Fibroblast of mammary gland (primary cell): ENCODE results near the gene KLF3.

ENCODE experiments used
- DNase-seq: peaks from one replicate; pipeline ENCODE4 v3.0.0-alpha.2; 2010; ENCODE audit warnings: low read depth
- H3K4me3 ChIP-seq: 2 replicates; pipeline ENCODE4 v1.5.1; 2011; ENCODE audit warnings: low read depth, mild to moderate bottlenecking, low read length, moderate library complexity; ENCODE audit not compliant: control insufficient read depth
- TF ChIP-seq, protein P1 (sequence below): conservative IDR thresholded peaks from 2 replicates; pipeline ENCODE4 v1.5.1; 2011; ENCODE audit warnings: low read depth, low read length, inconsistent platforms; ENCODE audit not compliant: control insufficient read depth, insufficient read depth

KLF3 gene

DNA sequence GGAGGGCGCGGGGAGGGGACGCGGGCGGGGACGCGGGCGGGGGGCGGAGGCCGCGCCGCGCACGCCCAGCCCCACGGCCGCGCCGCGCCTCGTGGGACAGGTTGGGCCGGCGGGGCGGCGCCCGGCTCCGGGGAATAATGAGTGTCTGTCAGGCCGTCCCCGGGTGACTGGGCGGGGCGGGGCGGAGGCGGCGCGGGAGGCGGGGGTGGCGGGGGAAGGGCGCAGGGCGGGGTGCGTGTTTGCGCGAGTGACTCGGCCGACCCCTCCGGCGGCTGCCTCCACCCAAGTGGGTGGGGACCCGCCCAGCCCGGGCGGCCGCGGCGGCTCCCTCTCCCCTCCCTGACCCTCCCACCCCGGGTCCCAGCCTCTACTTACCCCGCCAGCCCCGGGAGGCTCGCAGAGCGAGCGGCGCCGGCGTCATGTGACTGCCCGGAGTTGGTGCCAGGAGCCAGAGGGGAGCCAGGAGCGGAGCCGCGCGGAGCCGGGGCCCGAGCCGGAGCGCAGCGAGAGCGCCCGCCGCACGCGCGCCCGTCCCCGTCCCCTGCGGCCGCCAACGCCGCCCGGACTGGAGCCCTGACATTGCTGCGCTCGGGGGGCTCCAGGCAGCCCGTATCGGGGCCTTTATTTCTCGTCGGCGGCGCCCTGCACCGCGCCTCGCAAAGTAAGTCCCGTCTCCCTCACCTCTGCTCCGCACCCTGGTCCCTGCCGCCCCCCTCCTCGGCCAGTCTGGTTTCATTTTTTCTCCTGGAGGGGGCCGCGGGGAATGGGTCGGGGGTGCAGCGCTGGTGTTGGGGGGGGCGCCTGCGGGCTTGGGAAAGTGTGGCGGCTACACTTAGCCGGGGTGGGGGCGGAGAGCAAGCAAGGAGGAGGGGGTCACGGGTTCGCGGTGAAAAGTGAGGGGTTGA is at the start of gene KLF3:
TSS of gene KLF3 (plus strand) at position 399 of the 905 bp plus-strand sequence. CDS start 16,427 bp downstream, outside the sequence.
- peak; percentile 84 for DNase-seq
- peak within 1 kb of the TSS; percentile 78 for H3K4me3 ChIP-seq
- TF ChIP-seq, protein P1, sequence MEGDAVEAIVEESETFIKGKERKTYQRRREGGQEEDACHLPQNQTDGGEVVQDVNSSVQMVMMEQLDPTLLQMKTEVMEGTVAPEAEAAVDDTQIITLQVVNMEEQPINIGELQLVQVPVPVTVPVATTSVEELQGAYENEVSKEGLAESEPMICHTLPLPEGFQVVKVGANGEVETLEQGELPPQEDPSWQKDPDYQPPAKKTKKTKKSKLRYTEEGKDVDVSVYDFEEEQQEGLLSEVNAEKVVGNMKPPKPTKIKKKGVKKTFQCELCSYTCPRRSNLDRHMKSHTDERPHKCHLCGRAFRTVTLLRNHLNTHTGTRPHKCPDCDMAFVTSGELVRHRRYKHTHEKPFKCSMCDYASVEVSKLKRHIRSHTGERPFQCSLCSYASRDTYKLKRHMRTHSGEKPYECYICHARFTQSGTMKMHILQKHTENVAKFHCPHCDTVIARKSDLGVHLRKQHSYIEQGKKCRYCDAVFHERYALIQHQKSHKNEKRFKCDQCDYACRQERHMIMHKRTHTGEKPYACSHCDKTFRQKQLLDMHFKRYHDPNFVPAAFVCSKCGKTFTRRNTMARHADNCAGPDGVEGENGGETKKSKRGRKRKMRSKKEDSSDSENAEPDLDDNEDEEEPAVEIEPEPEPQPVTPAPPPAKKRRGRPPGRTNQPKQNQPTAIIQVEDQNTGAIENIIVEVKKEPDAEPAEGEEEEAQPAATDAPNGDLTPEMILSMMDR, result no peak

DNA sequence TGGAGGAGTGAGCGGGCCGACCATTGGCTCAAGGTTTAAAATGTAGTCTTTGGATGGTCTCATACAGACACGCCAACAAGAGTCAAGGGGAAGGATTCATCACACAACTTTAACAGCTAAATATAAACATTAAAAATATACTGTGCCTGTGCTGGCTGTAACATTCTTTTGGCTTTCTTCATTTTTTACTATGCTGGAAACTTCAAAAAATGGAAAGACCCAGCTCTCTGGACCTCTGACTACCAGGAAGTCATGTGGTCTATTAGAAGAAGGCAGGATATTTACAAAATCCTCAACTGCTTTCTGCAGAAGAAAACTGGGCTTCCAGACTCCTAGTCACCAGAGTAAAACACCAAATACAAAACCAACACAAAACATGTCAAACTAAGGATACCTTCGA is 49.8 kb upstream of the KLF3 start:
- DNase-seq, result no peak
- TF ChIP-seq, protein P1, result no peak
- no peak overlapping the region for H3K4me3 ChIP-seq

DNA sequence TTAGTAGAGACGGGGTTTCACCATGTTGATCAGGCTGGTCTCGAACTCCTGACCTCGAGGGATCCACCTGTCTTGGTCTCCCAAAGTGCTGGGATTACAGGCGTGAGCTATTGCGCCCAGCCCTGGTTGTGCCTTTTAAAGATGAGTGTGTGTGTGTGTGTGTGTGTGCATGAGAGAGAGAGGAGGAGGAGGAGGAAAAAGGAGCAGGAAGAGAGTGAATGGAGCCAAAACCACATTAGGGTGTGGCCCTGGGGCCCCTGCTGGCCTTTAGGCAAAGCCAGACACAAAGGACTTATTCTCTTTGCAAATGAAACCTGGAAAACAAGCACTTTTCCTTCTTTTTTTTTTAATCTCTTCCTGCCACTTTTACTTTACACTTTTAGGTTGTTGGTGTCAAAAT is 48.2 kb upstream of the KLF3 start:
- TF ChIP-seq, protein P1, result no peak
- no peak for DNase-seq
- H3K4me3 ChIP-seq, result no peak overlapping the region

DNA sequence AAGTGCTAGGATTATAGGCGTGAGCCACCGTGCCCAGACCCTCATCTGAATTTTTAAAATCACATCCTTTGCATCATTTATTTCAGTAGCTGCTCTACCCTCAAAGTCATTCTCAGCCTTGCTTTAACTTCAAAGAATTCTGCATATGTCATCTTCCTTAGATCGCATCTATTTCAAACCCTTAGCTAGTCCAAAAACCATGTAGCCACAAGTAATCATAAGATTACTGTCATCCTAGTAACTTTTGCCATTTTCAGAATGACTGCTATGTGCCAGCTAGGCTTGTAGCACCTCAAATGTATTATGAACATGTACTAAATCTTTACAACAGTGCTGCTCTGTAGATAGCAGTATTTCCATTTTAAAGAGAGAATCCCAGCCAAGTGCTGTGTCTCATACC is 45.5 kb upstream of the KLF3 start:
- DNase-seq, result no peak
- TF ChIP-seq, protein P1, result no peak

DNA sequence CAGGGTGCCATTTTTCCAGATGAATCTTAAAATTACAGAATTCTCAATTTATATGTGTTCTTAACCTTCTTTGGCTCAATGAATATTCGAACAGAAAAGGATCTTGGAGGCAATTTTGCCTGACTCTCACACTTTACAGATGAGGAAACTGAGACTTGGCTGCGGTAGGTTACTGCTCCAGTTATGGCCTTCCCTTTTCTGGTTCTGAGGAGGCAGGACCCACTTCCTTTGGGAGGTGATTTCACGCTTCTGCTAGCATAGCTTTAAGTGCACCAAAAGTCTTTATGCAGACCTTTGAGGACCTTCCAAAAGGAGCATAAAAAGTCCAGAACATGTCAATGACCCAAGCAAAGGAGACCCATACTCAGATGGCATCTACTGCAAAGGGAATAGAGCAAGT is 44.7 kb upstream of the KLF3 start:
- TF ChIP-seq, protein P1, result no peak
- no peak for DNase-seq
- H3K4me3 ChIP-seq, result no peak overlapping the region

More for the DNA sequence above, 45.5 kb upstream of the KLF3 start:
- no peak overlapping the region for H3K4me3 ChIP-seq

DNA sequence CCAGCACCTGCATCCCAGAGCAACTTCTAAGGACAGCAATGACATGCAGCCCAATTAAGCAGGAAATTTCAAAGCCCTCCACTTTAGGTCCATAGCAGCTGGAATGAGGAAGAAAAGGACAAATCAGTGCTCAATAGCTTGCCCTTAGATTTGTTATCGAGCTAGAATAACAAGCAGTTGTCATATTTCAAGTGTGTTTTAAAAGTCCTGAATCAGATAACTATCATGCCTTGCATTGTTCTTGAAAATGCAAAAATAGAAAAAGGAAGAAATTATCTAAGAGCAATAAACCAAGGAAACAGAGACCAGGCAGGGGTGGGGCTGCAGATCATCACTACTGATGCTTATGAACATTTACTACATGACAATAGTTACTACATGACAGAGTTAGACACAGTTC is 43.9 kb upstream of the KLF3 start:
- H3K4me3 ChIP-seq, result no peak overlapping the region
- DNase-seq, result no peak
- TF ChIP-seq, protein P1, result no peak
